Skeletal muscle satellite cell (primary cell): ENCODE results near the gene TOM1L1.

Experiments
- H3K27me3 ChIP-seq: 2 replicates; pipeline ENCODE4 v1.7.0; 2013; ENCODE audit warnings: low read length; ENCODE audit not compliant: control insufficient read depth, insufficient read depth
- H3K36me3 ChIP-seq: 2 replicates; pipeline ENCODE4 v1.7.0; 2013; ENCODE audit warnings: mild to moderate bottlenecking, control low read depth, low read length; ENCODE audit not compliant: insufficient read depth
- H3K4me1 ChIP-seq: 2 replicates; pipeline ENCODE4 v1.7.0; 2013; ENCODE audit warnings: low read length; ENCODE audit not compliant: control insufficient read depth, insufficient read depth
- H3K4me2 ChIP-seq: 2 replicates; pipeline ENCODE4 v1.7.0; 2013; ENCODE audit warnings: mild to moderate bottlenecking, low read length
- H3K4me3 ChIP-seq: 2 replicates; pipeline ENCODE4 v1.7.0; 2013; ENCODE audit warnings: low read length
- H3K9ac ChIP-seq: 2 replicates; pipeline ENCODE4 v1.7.0; 2013; ENCODE audit warnings: mild to moderate bottlenecking, low read depth, low read length, moderate library complexity
- H3K9me3 ChIP-seq: replicated peaks from 2 replicates; pipeline ENCODE4 v1.7.0; 2013; ENCODE audit warnings: mild to moderate bottlenecking, control low read depth, low read length

The TOM1L1 gene

DNA sequence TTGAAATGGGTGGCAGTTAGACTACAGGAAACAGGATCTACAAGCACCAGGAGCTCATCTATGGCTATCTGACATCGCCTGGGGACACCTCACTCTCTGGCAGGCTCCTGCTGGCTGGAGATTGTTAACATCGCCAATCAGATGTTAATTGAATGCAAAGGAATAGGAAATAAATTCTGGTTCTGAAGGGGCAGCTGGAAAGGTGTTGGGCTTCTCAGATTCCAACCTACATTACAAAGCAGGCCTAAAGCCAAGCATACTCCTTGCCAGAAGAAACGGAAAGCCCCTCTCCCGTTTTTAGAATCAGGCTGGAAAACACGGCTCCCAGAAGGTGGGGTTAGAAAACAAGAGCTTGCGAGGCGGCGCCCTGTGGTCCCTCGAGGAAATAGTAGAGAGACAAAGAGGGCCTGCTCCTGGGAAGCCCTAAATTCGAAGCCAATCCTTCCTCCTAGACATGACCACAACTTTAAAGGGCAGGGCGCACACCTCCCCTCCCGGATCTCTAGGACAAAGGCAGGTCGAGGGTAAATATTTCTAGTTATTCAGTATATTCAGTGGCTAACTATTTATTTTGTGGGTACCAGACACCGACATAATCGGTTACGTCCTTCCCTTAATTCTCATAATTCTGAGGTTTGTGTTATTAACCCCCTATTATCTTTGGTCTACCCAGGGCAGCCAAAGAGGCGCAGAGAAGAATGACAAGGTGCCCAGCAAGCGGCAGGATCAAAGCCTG, 763 bp upstream of the TOM1L1 start:
- H3K9me3 ChIP-seq, result no peaks in the 10 kb centered on the region
- H3K9ac ChIP-seq, result peak overlapping the region; percentile 81
- H3K4me3 ChIP-seq, result peak overlapping the region; percentile 88
- peak overlapping the region; percentile 94 for H3K4me2 ChIP-seq
- no peaks in the 10 kb centered on the region for H3K27me3 ChIP-seq
- H3K36me3 ChIP-seq, result no peaks in the 10 kb centered on the region
- H3K4me1 ChIP-seq, result peaks cover 18% of the 10 kb centered on the region

DNA sequence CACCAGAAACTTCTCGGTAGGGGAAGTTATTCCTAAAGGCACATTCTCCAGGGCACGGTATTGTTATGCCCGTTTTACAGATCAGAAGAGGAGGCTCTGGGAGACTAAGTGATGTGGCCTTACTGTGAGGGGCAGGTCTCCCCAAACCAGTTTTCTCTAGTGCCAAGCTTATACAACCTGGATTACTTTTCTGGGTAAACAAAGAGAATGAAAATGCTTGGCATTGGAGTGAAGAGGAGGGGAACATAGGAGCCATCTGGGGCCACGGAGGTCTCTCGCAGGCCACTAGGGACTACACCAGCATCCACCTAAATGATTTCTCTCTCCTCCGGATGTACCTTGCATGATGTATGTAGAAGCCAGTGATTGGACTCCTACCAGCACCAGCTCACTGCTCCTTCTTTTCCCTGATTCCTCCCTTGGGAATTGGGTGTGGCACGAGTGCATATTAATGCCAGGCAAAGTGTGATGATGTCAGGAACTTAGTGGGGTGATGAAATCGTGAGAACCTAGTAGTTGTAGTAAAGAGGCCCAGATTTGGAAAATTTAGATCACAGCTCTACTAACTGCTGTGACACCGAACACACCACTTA, 674 bp downstream of the TOM1L1 start:
- peak overlapping the region; percentile 94 for H3K4me2 ChIP-seq
- peak overlapping the region; percentile 88 for H3K4me3 ChIP-seq
- H3K4me1 ChIP-seq, result peaks cover 18% of the 10 kb centered on the region
- peak overlapping the region; percentile 81 for H3K9ac ChIP-seq
- H3K9me3 ChIP-seq, result no peaks in the 10 kb centered on the region
- H3K27me3 ChIP-seq, result no peaks in the 10 kb centered on the region
- H3K36me3 ChIP-seq, result no peaks in the 10 kb centered on the region

DNA sequence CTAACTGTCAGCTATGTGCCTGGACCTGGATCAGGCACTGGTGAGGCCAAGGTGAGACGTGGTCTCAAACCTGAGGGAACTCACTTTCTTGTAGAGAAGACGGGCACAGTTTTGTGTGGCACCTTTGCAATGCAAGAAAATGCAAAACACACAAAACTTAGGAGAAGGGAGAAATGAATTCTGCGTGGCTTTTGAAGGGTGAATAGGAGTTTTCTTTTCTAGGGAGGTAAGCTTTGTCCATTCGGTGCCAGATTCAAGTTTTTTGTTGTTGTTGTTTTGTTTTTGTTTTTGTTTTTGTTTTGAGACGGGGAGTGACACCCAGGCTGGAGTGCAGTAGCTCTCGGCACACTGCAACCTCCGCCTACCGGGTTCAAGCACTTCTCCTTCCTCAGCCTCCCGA, 1.4 kb downstream of the TOM1L1 start:
- Histone ChIP-seq H3K4me3 (no peak overlapping the region), H3K9ac (no peak overlapping the region), H3K4me2 (peak overlapping the region; percentile 94), H3K4me1 (peaks cover 18% of the 10 kb centered on the region), H3K27me3 (no peaks in the 10 kb centered on the region), H3K36me3 (no peaks in the 10 kb centered on the region), H3K9me3 (no peaks in the 10 kb centered on the region)

DNA sequence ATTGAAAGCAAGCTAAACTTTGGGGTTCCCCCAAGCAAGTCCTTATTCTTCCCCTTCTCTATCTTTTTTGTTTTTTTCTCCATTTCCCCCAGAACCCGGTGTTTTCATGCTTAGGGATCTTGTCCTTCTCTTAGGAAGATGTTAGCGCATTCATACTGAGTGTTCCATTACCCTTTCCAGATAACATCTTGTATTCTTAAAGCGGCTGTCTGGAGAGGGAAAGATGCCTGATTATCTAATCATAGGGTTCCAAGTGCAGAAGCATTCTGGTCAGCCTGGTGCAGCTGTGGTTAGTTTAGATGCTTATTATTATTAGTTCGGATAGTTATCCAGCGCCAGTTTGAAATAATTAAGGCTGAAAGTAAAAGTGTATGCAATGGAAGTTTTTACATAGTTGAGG, 2.0 kb downstream of the TOM1L1 start:
- Histone ChIP-seq H3K36me3 (peaks cover 3% of the 10 kb centered on the region), H3K9ac (no peak overlapping the region)

DNA sequence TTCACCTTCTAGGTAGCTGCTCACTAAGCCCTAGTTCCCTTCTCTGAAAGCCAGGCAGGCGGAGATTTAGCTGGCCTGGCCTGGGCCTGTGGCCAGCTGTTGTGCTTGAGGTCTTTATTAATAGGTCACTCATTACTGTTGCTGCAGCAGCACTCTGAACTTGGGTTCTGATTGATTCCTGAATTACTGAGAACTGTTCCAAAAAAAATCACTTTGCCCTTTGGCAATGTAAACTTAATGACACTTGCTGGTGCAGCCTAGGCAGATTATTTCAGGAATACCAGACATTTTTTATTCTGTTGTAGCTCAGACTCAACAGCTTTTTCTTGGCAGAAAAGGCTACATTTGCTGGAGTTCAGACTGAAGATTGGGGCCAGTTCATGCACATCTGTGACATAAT, 2.7 kb downstream of the TOM1L1 start:
- Histone ChIP-seq H3K4me1 (peaks cover 18% of the 10 kb centered on the region), H3K4me2 (no peak overlapping the region), H3K9ac (no peak overlapping the region), H3K27me3 (no peaks in the 10 kb centered on the region), H3K4me3 (no peak overlapping the region), H3K36me3 (peaks cover 7% of the 10 kb centered on the region), H3K9me3 (no peaks in the 10 kb centered on the region)

More for the DNA sequence above, 2.0 kb downstream of the TOM1L1 start:
- no peak overlapping the region for H3K4me3 ChIP-seq
- no peaks in the 10 kb centered on the region for H3K9me3 ChIP-seq
- peak overlapping the region; percentile 17 for H3K4me2 ChIP-seq
- peaks cover 18% of the 10 kb centered on the region for H3K4me1 ChIP-seq
- no peaks in the 10 kb centered on the region for H3K27me3 ChIP-seq

DNA sequence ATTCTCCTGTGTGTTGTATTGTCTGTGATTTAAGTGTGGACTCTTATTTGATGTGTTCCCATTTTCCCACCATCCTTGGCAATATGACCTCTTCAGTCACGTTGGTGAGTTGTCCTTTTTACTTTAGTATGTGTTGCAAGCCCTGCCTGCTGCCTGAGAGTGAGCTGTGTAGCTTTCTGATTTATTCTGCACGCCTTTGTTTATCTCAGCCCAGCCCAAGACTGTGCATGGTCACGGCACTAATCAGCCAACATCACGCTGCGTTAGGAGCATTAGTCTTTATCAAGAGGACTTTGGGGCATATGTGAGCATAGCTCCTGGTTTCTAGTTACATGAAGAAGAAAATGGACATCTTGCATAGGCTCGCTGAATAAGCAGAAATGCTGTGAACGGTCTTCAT, 6.0 kb downstream of the TOM1L1 start:
- H3K4me1 ChIP-seq, result peaks cover 2% of the 10 kb centered on the region
- H3K4me2 ChIP-seq, result no peak overlapping the region
- H3K27me3 ChIP-seq, result no peaks in the 10 kb centered on the region
- no peaks in the 10 kb centered on the region for H3K9me3 ChIP-seq
- no peak overlapping the region for H3K4me3 ChIP-seq
- H3K36me3 ChIP-seq, result peaks cover 7% of the 10 kb centered on the region
- H3K9ac ChIP-seq, result no peak overlapping the region

DNA sequence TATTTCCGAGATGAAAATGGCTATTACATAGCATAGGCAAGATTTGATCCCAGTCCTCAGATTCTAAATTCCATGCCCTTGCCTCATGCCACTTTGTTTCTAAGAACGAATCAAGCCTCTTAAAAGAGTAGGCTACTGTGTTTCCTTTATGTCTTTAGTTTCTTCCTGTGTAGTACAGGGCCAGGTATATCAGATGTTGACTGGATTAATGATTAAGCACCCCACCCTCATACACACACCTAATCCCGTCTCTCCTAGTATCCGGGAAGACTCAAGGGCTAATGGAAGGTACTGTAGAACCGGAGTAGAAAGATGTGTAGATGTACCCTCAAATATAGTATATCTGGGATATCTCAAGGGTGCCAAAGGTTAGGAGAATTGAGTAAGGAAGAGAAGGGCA, 6.7 kb downstream of the TOM1L1 start:
- Histone ChIP-seq H3K27me3 (no peaks in the 10 kb centered on the region), H3K9ac (no peak overlapping the region), H3K4me2 (no peak overlapping the region), H3K4me3 (no peak overlapping the region), H3K36me3 (peaks cover 7% of the 10 kb centered on the region), H3K4me1 (no peaks in the 10 kb centered on the region), H3K9me3 (no peaks in the 10 kb centered on the region)

DNA sequence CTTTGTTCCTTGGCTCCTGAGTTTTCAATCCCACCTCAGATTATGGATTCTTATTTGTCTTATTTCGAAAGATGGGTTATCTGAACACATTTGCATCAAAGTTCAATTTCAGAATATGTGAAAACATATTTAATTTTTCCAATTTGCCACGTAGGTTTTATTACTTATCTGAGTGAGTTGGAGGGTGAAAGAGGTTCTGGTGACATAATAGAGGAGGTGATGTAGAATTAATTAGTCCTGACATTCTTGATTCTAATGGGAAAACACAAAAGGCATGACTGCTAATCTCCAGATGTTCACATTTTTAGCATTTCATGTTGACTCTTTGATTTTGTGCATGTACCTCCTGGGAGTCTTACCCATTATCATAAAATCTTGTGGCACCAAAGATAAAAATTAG, 9.1 kb downstream of the TOM1L1 start:
- H3K4me1 ChIP-seq, result no peaks in the 10 kb centered on the region
- H3K27me3 ChIP-seq, result no peaks in the 10 kb centered on the region
- H3K9me3 ChIP-seq, result no peaks in the 10 kb centered on the region
- no peak overlapping the region for H3K9ac ChIP-seq
- no peak overlapping the region for H3K4me2 ChIP-seq
- H3K4me3 ChIP-seq, result no peak overlapping the region
- H3K36me3 ChIP-seq, result peaks cover 12% of the 10 kb centered on the region

DNA sequence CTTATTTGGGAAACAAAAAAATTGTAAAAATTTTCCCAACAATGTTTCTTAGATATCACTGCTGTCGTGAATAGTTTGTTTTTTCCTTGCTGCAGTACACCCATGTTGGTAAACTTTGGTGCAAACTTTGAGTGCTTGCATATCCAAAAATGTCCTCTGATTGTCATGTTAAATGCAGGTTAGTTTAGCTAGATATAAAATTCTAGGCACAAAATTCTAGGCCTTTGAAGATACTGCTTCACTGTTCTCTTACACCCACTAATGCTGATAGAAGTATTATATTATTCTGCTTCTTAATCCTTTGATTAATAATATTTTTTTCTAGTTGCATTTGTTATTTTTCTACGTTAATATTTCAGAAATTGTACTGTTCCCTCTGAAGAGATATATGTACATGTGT, 16.1 kb downstream of the TOM1L1 start:
- Histone ChIP-seq H3K4me1 (no peaks in the 10 kb centered on the region), H3K27me3 (no peaks in the 10 kb centered on the region), H3K4me3 (no peak overlapping the region), H3K36me3 (peaks cover 24% of the 10 kb centered on the region), H3K4me2 (no peak overlapping the region), H3K9ac (no peak overlapping the region), H3K9me3 (peaks cover 5% of the 10 kb centered on the region)

DNA sequence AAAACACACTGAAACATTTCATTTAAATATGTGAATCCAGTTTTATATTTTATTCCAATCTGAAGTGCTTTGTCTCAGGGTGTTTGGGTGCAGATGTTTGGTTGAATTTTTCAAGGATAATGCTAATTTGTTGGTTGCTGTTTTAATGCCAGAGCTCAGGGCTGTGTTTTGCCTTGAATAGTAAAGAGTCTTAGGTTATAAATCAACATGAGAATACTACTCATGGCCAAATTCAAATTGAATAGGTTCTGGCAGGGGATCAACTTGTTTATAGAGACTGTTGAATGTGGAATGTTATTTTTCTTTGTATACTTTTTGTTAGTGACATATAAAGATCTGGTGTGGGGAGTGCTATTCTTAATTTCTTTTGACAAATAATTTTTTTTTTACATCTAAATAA, 18.8 kb downstream of the TOM1L1 start:
- no peak overlapping the region for H3K4me3 ChIP-seq
- H3K9me3 ChIP-seq, result peaks cover 5% of the 10 kb centered on the region
- H3K4me1 ChIP-seq, result no peaks in the 10 kb centered on the region
- H3K4me2 ChIP-seq, result no peak overlapping the region
- no peaks in the 10 kb centered on the region for H3K27me3 ChIP-seq
- peaks cover 18% of the 10 kb centered on the region for H3K36me3 ChIP-seq
- no peak overlapping the region for H3K9ac ChIP-seq

DNA sequence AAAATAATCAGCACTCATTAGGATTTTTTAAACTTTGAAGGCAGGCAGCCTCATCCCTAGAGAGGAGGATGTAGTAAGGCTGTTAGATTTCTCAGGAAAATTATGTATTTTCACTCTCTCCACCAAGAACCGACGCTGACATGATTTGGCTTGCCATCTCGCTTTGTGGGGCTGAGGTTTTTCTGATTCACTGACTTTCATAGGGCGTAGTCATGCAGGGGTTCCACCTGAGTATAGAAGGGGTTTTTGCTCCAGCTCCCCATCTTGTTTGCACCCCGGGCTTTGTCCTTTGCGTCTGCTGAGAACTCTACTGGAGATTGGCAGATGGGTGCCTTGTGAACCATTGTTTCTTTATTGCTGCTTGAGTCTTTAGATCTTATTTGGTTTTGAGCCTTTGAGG, 20.2 kb downstream of the TOM1L1 start:
- peaks cover 5% of the 10 kb centered on the region for H3K9me3 ChIP-seq
- H3K27me3 ChIP-seq, result no peaks in the 10 kb centered on the region
- no peak overlapping the region for H3K4me3 ChIP-seq
- H3K4me1 ChIP-seq, result no peaks in the 10 kb centered on the region
- H3K36me3 ChIP-seq, result peaks cover 18% of the 10 kb centered on the region
- H3K4me2 ChIP-seq, result no peak overlapping the region
- H3K9ac ChIP-seq, result no peak overlapping the region

DNA sequence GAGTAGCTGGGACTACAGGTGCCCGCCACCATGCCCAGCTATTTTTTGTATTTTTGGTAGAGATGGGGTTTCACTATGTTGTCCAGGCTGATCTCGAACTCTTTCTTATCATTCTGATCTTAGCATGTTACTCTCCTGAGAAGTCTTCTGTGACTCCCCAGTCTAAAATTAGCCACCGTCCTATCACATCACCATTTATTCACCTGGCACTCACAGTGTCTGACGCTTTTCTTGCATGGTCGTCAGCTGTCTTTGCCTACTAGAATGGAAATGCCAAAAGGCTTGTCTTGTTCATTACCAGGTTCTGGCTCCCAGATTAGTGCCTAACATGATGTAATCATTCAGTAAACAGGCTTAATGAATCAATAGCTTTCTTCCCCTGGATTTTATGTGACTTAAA, 23.8 kb downstream of the TOM1L1 start:
- no peak overlapping the region for H3K4me3 ChIP-seq
- no peaks in the 10 kb centered on the region for H3K4me1 ChIP-seq
- H3K9ac ChIP-seq, result no peak overlapping the region
- H3K36me3 ChIP-seq, result peaks cover 6% of the 10 kb centered on the region
- no peaks in the 10 kb centered on the region for H3K27me3 ChIP-seq
- no peak overlapping the region for H3K4me2 ChIP-seq
- H3K9me3 ChIP-seq, result no peaks in the 10 kb centered on the region
